Lower leg skin (tissue), 4 donors: ENCODE data around the gene CYFIP2. TPM values are rescaled to one million over a fixed set of nuclear protein-coding genes. Genes with fewer than 3 reads are reported as not detected.

ENCODE experiments used
- DNase-seq, 2 donors: peaks; one replicate each; pipeline ENCODE4 v3.0.0-alpha.2; 2019; ENCODE audit warnings: low spot score in 2 of 2
- H3K4me3 ChIP-seq: fragments of 200-600 bp; sonication (generic); 2 replicates; pipeline ENCODE4 v1.5.1; 2017; ENCODE audit warnings: mild to moderate bottlenecking, low read depth; ENCODE audit not compliant: poor library complexity, severe bottlenecking
- POLR2A ChIP-seq, 2 donors: fragments of 450-650 bp; IDR thresholded peaks; one replicate each; pipeline ENCODE4 v1.6.1; 2016 to 2017; ENCODE audit warnings: antibody characterized with exemption in 2 of 2, mild to moderate bottlenecking in 1 of 2, moderate library complexity in 1 of 2
- WGBS, 2 donors: methylation state at CpG; one replicate each; pipeline ENCODE4 v1.1.5; 2018; 5-methylcytosine and 5-hydroxymethylcytosine counted together
- intact Hi-C: fragments of 100-400 bp; cut with DNase I; formaldehyde crosslinking; loops from one replicate; pipeline ENCODE4 v1.15.0; 2023; ENCODE audit warnings: low total_unique reads
- total RNA-seq, 4 donors: library from RNA; depleted of rRNA; stranded (reverse); fragments of >200 nt; gene quantifications; one replicate each; pipeline ENCODE4 v1.1.0, GENCODE V29; 2016
- TF ChIP-seq, protein P1 (sequence below), 3 donors: fragments of 450-650 bp; IDR thresholded peaks; one replicate each; pipeline ENCODE4 v1.5.1; 2016; ENCODE audit warnings: antibody characterized with exemption in 3 of 3, mild to moderate bottlenecking in 3 of 3, moderate library complexity in 2 of 3

Gene CYFIP2
- total RNA-seq, 4 donors from 2014 or later = 3.2 to 16.2 (median 7.0) TPM

DNA sequence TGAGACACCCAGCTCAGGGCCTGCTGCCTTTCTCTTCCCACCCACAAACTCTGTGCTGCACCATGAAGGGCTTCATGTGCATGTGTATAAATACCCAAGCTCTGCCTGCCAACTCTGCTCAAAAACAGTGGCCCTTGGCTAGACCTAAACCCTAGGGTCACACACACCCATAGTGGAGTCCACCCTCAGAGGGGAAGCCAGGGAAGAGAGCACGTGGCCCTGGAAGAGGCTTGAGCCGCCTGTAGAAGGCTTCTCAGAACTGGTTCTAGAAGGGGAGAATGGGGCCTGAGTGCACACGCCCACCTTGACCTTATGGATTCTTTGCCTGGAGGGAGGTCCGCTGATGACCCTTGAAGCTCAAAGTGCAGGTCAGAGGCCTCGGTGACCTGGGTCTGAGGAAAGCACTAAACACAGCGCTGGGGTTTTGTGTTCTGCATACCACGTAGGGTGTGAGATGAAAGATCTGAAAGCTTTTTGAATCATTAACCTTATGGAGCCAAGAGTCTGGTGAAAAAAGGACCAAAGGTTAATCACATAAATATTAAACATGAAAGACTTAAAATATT, 60.6 kb downstream of the CYFIP2 start:
- intact Hi-C loops = loop anchor here (10.0 kb wide), 2 partner anchors 148 to 418 kb away; partner anchors contain the start of gene LSM11
- no peak overlapping the region for H3K4me3 ChIP-seq
- WGBS, 2 donors = 76 to 77% methylated on average over 7 of the region's 7 CpGs
- DNase-seq = no peak
- no peak for TF ChIP-seq POLR2A (IDR thresholded peaks at IDR 0.05)
- TF ChIP-seq, protein P1, sequence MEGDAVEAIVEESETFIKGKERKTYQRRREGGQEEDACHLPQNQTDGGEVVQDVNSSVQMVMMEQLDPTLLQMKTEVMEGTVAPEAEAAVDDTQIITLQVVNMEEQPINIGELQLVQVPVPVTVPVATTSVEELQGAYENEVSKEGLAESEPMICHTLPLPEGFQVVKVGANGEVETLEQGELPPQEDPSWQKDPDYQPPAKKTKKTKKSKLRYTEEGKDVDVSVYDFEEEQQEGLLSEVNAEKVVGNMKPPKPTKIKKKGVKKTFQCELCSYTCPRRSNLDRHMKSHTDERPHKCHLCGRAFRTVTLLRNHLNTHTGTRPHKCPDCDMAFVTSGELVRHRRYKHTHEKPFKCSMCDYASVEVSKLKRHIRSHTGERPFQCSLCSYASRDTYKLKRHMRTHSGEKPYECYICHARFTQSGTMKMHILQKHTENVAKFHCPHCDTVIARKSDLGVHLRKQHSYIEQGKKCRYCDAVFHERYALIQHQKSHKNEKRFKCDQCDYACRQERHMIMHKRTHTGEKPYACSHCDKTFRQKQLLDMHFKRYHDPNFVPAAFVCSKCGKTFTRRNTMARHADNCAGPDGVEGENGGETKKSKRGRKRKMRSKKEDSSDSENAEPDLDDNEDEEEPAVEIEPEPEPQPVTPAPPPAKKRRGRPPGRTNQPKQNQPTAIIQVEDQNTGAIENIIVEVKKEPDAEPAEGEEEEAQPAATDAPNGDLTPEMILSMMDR (IDR thresholded peaks at IDR 0.05) = no peak

DNA sequence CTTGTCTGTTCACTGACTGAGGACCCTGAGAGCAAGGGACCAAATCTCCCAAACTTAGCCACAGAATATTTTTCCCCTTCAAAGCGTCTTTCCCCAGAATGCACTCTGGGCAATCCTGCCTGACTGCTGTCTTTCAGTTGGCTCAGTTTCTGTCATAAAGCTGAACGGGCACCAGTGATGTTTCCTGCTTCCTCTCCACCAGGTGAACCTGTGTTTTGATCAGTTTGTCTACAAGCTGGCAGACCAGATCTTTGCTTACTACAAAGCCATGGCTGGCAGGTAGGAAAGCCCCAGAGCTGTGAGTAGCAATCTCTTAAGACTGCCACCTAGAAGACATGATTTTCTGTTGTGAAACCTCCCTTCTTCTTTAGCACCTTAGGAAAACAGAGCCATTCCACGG, 61.8 kb downstream of the CYFIP2 start:
- intact Hi-C loops = loop anchor here (10.0 kb wide), 2 partner anchors 147 to 417 kb away; partner anchors contain the start of gene LSM11
- 61 to 62% methylated on average over 3 of the region's 3 CpGs for WGBS, 2 donors
- no peak for TF ChIP-seq POLR2A (IDR thresholded peaks at IDR 0.05)
- TF ChIP-seq, protein P1 (IDR thresholded peaks at IDR 0.05) = no peak
- no peak for DNase-seq
- H3K4me3 ChIP-seq = no peak overlapping the region

DNA sequence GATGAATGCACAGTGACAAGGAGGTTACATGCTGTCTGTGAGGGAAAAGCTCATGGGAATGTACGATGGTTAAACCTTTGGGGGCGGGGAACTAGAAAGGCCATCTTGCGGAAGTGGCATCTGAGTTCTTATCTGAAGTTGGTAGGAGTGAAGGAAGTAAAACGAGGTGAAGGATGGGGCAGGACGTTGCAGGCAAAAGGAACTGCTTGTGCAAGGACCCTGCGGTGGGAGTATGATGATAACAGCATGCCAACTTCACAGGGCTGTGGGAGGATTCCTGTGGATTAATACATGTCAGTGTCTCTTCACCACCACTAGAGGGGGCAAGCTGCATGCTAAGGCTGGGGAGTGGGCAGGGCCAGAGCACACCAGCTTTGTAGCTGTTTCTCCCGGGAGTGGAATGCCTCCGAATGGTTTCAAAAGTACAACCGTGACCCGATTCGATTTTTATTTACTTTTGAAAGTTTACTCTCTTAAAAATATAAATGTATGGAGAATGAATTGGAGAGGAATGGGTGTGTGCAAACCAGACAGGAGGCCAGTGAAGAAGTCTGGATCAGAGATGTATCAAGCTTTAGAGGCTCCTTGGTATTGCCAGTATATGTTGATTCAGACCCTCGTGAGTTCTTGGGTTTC, 62.5 kb downstream of the CYFIP2 start:
- TF ChIP-seq POLR2A (IDR thresholded peaks at IDR 0.05) = no peak
- TF ChIP-seq, protein P1 (IDR thresholded peaks at IDR 0.05) = peak in 1 of 3 donors; percentile 44
- H3K4me3 ChIP-seq = no peak overlapping the region
- 17 to 19% methylated on average over 12 of the region's 12 CpGs for WGBS, 2 donors
- peak; percentile 47 to 88 for DNase-seq
- intact Hi-C loops = loop anchor here (10.0 kb wide), 2 partner anchors 146 to 416 kb away; partner anchors contain the start of gene LSM11

DNA sequence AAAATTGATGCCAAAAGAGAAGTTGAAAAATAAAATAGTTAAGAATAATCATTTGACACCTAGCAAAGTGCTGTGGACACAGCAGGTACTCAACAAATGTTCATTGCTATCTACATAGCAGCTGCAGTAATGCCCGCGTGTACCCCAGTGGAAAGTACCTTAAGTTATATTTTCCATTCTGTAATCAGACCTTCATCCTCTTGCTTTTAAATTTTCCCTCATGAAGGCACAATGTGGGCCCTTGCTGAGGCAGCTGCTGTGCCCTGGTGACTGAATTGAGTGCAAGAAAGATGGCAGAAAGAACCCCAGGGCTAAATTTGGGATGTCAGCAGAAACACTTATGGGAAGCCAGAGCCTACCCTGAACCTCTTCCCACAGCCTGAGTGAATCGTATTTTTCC, 65.9 kb downstream of the CYFIP2 start:
- DNase-seq = peak in 1 of 2 donors; percentile 23
- no peak overlapping the region for H3K4me3 ChIP-seq
- WGBS, 2 donors = 79 to 91% methylated on average over 3 of the region's 3 CpGs
- intact Hi-C loops = no loop called here
- TF ChIP-seq POLR2A (IDR thresholded peaks at IDR 0.05) = no peak
- TF ChIP-seq, protein P1 (IDR thresholded peaks at IDR 0.05) = no peak

DNA sequence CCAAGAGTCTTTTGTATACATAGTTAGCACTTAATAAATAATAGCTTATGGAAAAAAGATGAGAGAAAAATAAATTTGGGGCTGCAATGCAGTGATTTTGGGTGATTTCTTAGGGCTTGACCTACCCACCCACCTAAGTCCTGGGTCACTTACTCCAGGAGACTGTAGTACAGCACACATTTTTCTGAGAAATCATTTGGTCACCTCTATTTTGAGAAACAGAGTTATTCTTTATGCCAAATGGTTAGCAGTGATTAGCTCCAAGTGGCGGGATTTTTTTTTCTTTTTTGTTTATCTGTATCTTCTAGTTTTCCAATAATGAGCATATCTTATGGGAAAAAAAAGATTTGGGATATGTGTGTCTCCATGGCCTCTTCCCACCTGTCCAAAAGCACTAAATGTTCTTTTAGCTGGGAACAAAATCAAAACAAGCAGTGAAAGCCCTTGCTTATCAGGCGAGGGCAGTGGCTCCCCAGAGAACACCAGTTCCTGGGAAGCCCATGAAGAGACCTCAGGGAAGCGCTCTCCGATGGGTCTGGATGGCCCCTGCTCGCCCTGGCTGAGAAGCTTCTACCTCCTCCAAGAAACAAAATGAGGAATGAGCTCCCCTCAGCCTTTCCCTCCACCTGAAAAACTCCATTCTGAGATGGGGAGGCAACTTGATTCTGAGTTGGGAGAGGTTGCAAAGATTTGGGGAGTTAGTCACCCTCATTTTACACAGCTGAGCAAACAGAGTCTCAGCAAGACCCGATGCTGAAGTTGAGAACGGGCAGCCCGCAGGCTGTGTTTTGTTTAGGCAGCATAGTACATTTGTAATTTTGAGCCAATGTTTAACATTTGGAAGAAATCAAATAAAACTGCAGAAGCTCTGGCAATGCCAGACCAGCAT, 69.9 kb downstream of the CYFIP2 start:
- 69 to 70% methylated on average over 8 of the region's 8 CpGs for WGBS, 2 donors
- no peak for DNase-seq
- no peak for TF ChIP-seq POLR2A (IDR thresholded peaks at IDR 0.05)
- TF ChIP-seq, protein P1 (IDR thresholded peaks at IDR 0.05) = no peak
- no peak overlapping the region for H3K4me3 ChIP-seq
- intact Hi-C loops = no loop called here
